HG03460 (cell line): ENCODE measurements around the gene GABARAP.

Experiments used
- ATAC-seq: cut with Tn5 transposase; IDR thresholded peaks from one replicate; pipeline ENCODE4 v1.9.1; 2021; ENCODE audit not compliant: unreplicated experiment

Gene GABARAP

DNA sequence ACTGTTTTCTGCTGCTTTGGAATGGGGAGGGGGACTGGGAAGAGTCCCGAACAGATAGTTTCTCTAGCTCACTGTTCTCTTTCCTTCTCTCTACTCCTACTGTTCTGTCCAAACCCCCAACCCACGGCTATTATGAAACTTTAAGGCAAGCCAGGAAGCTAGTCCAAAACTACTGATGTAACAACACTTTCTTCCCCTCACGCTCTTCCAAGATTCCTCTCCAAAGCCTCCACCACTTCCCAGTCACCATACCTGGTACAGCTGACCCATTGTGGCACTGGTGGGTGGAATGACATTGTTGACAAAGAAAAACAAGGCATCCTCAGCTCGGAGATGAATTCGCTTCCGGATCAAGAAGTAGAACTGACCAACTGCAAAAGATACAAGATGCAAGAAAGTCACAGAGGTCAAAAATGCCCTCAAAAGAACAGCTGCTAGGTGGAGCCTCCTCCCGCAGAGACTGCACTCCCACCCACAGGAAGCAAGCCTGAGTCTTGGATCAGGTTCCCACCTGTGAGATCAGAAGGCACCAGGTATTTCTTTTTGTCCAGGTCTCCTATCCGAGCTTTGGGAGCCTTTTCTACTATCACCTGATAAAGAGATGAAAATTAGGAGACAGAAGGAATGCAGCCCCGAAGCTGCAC, 1.0 kb downstream of the GABARAP start:
- no peak for ATAC-seq

DNA sequence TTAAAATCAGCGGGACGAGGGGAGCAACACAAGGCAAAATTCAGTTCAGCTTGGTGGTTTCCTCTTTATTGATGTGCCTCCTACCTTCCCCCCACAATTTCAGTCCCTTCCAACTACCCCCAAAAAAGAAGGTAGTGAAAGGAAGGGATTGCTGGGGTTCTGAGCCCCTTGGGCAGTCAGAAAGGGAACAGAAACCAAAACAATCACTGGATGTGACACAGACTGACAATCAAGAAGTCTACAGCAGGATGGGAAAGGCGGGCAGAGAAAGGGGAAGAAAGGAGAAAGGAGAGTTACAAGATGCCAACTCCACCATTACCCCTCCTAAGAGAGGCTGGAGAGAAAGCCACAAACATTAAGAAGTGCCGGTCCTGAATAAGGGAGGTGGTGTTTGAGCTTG, 1.9 kb downstream of the GABARAP start:
- ATAC-seq, result no peak

DNA sequence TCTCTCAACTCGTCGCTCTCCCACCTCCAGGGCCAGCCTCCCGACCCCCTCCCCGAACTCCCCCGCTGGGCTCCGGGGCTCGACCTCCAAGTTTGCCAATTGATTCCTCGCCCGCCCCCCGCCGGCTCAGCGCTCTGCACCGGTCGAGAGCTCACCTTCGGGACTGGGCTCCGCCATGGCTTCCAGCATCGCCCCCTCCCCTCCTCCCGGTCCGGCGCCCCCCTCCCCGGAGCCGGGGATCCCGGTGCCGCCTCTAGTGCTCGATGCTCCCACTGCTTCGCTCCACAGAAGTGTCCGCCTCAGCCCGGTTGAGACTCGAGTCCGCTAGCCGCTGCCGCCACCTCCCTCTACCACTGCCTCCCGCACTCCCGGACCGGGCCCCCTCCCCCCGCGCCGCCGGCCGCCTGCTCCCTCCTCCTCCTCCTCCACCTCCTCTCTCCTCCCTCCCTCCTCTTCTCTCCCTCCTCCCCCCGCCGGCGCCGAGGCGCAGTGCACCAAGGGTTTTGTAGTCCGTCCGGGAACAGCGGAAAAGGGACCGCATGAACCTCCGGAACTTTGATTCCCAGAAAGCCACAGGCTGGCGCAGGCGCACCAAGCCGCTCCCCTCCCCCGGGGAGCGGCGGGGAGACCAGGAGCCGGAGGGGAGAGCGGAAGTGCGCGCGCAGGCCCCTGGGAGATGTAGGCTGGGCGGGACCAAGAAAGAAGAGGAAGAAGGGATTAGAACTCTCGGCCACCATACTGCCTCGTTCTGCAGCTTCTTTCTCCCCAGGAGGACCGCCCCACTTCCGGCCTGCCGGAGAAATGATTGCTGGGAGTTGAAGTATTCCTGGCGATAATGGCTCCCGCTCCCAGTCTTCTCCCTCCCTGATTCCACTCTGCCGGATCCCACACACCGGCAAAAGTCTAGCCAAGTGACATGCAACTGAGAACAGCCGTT, 2.9 kb downstream of the GABARAP start, which contains the start of gene PHF23:
TSS of gene PHF23 (minus strand) at position 367 of the 937 bp plus-strand sequence. CDS start at position 189, 178 bp downstream.
- ATAC-seq, result peak; percentile 36

DNA sequence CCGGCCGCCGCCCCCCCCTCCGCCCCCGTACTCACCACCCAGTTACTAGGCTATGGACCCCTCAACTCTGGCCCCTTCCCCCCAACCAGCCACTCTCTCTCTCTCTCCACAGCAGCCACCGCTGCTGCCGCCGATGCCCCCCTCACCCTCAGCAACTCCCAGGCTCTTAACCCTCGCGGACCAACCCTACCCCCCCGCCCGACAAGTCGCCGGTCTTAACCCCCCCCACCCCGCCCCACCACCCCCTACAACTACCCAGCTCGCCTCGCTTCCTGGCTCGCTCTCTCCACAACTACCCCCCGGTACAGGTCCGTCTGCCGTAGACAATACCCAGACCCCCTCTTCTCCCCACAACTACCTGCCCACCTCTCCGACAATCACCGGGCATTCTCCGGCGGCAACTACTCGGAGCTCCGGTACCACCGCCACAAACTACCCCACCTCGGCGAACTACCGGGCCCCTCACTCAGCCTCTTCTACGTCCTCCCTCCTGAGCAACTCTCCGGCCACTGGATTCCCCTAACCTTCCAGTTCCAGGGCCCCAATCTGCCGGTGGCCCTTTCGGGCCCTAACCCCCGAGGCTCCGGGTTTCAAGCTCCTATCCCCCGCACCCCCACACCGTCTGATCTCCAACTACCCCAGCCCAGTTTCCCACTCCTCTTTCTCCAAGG, 3.7 kb downstream of the GABARAP start:
- no peak for ATAC-seq

DNA sequence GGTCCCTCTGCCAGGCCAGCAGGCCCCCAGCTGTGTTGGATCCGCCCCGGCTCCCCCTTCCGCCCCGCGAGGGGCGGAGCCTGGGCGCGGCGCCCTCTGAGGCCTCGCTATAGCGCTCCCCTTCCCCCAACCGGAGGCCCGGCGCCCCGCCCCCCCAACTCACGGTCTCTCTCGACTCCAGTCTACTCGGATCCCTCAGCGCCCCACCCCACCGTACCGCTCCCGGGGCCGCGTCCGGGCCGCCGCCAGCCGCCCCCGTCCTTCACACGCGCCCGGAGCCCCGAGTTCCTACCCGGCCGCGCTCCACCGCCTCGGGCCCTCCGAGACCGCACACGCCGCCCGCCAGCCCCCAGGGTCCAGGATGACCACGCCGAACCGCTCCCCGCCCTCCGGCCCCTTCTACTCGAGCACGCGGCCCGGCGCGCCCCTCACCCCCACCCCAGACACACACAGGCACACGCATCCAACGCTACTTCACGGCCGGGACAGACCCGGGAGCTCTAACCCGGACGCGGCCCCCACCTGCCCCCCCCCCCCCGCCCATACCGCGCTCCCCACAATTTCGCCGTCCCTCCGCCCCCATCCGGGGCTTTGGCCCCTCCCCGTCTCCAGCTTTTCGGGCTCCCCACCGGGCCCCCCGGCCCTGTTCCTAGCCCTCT, 4.4 kb downstream of the GABARAP start:
- no peak for ATAC-seq

DNA sequence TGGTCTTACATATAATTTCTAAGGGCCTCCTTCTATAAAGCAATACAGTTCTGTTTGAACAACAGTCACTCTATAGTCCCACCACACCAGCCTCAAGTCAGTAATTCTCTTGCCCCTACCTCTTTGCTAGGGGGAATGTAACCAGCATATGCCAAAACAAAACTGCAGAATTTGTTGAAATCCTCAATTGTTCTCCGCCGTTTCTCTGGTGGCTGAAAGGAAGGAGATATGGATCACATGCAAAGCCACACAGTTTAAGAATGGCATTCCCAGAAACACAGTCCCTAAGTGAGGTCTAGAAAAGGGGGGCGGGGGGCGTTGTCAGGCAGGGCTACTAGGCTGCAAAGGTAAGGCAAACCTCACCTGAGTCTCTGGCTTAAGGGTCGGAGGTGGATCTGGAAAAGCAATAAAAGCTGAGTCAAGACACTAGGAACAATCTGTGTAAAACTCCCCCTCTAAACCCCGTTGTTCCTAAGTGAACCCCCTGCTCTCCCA, 4.9 kb downstream of the GABARAP start:
- ATAC-seq, result no peak

DNA sequence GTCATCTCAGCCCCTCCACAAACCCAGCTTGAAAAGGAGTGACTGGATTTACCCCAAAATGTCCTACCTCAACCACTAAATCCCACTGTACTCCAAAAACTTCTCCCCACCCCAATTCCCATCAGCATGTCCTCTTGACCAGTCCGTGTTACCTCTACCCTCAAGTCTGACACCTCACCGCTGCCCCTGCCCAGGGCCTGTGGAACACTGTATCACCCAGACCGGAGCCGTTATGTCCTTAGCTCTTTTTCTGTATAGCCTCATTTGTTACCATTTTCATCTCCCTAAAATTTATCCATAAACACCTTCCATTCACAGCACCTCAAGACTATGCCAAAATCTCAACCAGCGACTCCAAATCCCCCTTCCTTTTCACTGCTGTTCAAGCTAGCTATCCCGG, 5.4 kb downstream of the GABARAP start:
- ATAC-seq, result no peak

DNA sequence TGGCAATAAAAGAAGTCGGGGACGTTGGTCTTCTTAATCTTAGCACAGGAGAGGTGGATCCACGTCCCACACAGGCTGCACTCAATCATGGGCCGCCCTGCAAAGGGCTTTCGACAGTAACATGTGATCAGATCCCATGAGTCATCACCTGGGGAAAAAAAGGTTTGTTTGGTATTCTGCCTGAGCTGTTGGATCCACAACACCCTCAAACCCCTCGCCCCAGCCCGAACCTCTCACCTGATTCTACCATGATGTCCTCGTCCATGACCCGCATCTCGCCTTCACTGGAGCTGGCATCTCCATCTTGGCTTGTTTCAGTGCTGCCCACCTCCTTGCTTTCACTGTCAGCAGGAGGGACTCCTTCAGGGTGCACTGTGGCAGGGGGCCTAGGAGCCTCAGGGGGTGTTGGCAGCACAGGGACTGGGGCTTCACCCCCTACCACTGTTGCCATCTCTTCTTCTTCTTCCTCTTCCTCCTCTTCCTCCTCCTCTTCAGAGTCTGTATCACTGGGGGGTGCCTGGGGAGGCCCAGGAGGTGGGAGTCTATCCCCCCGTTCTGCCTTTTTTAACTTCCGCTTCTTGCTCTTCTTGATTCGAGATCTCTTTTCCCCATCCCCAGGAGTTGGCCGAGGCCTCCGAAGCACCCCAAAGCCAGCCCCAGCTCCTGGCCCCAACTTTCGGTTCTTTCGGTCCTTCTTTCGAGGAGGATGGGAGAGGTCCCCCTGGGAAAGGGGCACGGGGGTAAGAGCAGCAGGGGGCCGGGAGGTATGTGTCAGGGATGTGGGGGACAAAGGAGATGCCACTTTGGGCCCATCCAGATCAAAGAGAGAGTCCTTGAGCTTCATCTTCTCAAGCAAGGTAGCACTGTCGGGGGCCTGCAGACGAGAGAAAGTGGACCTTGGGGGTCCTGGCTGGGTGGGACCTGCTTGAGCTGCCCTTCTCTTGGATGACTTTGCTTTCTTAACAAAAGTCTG, 6.3 kb downstream of the GABARAP start:
- ATAC-seq, result no peak

DNA sequence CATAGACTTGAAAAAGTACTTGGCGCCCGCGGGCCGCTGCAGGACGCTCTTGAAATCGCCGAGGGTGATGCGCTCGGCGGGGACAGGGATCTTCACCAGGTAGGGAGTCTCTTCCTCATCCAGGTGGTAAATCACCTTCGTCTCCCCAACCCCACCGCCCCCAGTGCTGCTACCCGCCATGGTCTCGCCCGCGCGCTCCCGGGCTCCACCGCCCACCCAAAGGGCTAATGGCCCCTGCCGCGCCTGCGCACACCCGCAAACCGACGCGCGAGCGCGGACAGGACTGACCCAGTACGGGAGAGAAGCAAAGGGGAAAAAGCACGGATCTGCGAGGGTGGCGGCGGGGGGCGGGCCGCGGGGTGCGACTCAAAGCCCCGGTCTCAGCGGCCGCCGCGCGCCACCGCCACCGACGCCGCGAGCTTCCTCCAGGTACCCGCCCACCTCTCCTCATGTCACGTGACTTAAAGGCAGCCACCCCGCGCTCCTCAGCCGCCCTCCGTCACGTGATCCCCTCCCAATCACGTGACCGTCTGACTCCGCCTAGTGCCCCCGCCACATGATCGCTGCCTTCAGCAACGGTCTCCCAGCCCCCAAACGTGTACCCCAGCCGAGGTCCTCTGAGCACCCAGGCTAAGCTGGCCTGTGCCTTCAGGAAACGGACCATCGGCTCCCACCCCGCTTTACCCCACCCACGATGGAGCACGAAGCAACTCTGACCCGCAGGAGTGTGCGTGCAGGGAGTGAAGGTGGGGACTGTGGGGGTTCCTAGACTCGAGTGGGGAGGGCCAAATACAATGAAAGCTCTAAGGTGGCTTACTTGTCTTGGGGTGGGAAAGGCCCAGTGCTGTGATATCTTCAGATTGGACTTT, 7.9 kb downstream of the GABARAP start, which contains the start of gene DVL2:
TSS of gene DVL2 (minus strand) at position 435 of the 869 bp plus-strand sequence. CDS start at position 180, 255 bp downstream.
- ATAC-seq, result peak; percentile 46

DNA sequence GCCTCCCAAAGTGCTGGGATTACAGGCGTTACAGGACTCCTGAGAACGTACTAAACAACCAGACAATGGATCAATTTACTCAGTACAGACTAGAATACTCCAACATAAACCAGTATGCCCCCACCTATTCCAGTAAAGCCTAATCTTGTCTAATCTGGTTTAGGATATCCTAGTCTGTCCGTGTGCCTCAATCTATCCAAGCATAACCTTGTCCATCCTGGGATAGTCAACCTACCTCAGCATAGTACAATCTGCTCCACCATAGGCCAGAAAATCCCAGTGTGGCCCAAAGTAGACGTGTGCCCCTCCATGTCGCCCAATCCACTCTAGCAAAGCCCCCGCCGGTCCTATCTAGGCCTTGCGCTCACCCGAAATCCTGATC, 8.6 kb downstream of the GABARAP start:
- ATAC-seq, result no peak

DNA sequence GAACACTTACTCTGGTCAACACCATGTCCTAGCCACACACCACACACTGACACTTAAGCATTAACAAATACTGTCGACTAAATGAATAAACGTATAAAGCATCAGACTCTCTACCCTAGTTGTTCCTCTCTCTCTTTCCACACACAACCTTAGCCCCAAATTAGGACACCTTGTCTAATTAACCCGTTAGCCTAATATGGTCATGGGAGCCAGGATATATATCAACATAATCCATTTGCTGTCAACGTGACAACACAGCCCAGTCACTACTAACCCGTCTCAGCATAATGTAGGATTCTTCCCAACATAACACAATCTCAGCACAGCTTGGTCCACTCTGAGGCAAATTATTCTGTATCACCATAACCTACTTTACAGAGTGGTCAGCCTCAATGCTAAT, 10.1 kb downstream of the GABARAP start:
- no peak for ATAC-seq

DNA sequence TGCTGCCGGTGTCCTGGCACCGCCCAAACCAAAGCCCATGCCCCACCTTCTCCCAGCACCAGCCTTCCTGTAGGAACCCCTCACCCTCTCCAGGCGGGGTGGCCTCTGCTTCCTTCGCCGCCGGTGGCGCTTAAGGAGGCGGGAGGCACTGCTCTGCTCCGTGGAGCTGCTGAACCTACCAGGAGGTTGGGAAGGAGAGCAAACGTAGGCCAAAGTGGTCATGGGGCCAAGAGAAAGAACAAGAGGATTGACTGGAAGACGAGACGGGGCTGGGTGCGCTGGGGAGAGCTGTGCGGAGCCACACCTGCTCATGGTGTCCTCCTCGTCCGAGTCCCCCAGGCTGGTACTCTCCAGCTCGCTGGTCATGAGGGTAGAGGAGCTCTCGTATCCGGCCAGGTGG, 12.7 kb downstream of the GABARAP start:
- ATAC-seq, result no peak

DNA sequence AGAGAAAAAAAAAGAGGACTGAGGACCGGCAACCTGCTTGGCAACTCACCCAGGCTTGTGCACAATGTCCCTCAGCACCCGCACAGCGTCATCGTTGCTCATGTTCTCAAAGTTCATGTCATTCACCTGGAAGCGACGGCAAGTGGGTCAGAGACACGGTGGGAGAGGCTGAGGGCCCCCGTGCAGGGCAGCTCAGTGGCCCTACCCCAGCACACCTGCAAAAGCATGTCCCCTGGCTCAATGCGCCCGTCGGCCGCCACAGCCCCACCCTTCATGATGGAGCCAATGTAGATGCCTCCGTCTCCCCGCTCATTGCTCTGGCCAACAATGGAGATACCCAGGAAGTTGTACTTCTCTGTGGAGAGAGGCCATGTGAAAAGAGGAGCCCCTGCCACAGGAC, 13.3 kb downstream of the GABARAP start:
- ATAC-seq, result no peak

DNA sequence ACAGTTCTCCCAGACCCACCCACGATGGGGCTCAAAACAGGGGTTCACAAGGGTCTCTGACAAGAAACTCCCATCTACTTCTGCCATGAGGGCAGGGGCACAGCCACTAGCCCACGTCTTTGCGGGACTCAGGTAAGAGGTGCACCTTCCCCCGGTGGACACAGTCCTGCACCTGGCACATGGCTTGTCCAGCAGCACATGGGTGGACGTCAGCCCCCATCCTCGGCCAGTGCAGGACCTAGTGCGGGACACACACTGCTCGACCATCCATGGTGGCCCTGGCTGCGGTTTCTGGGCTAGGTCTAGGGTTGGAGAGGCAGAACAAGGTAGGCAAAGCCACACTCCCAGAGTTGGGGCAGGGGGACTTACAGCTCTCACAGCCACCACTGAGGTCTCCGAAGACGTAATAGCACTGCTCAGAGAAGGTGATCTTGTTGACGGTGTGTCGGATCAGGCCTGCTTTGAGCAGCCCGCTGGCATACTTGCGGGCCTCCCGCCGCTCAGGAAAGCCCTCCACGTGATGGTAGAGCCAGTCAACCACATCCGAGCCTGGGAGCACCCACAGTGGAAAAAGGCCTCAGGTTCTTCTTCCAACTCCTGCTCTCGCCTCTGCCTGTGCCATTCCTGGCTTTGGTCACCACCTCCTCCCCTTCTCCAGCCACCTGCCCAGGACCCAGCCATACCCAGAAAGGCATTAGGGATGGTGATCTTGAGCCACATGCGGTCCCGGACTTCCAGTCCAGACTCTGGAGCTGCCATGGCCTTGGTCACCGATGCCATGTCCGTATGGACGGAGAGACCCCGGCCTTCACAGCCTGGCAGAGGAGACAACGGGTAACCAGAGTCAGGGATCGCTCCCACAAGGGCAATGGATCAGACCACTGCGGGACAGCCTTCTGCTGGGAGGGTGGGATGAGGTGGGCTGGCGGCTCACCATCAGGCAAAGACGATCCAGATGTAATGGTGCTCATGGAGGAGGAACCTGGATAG, 15.2 kb downstream of the GABARAP start:
- ATAC-seq, result no peak

DNA sequence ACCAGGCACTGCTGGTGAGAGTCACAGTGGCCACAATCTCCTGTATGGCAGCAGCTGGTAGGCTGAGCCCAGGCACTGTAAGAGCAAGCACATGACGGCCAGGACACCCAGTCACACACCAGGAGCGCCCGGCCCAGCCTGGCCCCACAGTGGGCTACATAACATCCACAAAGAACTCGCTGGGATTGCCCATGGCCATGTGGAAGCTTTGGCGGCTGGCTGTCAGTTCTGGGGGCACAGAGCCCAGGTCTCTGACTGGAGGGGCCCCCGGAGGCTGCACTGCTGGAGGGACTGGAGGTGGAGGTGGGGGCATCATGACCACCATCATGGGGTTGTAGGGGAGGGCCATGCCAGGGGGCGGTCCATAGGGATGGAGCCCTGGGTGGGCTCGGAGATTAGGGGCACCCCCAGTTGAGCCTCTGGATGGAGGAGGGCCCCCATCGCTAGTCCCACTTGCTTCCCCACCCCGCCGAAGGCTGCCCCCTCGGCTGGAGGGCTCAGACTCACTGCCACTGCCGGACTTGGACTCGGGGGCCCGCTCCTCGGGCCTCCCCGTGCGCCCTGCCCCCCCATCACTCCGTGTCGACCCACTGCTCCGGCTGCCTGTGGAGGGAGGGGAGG, 16.4 kb downstream of the GABARAP start:
- no peak for ATAC-seq

DNA sequence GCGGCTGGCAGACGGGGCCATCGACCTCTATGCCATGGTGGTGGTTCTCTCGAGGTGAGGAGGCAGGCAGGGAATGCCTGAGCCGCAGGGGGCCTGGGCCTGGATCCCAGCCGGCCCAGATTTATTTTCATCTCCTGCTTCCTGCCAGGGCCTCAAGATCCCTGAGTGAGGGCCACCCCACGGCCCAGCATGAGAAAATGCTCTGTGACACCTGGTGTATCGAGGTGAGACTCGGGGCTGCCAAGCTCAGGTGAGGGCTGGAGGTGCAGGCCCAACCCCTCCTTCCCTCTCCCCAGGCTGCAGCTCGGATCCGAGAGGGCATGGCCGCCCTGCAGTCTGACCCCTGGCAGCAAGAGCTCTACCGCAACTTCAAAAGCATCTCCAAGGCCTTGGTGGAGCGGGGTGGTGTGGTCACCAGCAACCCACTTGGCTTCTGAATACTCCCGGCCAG, 17.6 kb downstream of the GABARAP start:
- ATAC-seq, result no peak

DNA sequence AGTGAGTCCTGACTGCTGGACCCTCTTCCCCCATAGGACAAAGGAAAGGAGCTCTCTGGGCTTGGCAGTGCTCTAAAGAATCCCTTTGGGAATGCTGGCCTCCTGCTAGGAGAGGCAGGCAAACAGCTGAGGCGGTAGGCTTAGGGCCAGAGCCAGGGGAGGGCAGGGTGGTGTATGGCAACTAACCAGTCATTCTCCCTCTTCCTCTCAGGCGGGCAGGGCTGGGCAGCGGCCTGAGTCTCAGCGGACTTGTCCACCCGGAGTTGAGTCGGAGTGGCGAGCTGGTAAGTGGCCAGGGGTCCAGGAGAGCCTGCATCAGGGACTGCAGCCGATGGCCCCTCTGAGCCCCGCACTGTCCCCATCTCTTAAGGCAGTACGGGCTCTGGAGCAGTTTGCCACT, 18.1 kb downstream of the GABARAP start:
- ATAC-seq, result no peak
